GM12874 (cell line): Measurements from ENCODE around the gene GPRIN2.

Experiments used
- CTCF ChIP-seq: IDR thresholded peaks from 2 replicates; pipeline ENCODE4 v1.5.1; 2011; ENCODE audit warnings: low read depth, mild to moderate bottlenecking, control low read depth, low read length, moderate library complexity; ENCODE audit not compliant: insufficient read depth

Gene GPRIN2

DNA sequence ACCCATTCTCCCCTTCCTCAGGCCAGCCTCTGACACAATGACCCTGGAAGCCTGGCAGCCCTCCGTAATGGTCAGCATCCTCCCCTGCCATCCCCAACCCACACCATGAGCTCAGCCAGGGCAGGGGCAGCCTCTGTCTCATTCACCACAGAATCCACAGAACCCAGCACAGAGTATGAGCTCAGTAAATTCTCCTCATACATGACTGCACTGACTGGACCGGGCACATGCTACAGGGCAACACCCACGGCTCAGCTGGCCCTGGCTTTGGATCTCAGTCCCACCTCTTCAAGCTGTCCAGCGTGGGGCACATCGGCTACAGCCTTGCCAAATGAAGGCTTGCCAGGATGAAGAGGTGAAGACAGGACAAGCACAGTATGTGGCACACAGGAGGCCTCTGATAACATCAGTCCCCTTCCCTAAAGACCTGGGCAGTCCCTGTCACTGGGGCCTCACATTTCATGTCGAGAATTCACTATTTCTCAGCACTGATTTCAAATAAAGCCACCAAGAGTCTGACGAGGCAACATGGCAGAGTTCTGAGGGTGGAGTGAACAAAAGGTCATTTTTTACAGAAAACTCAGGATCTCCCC lies 7.9 kb downstream of the GPRIN2 start:
- TF ChIP-seq CTCF: no peak

GRCh38 chr10:46547541-46548497 lies 8.6 kb downstream of the GPRIN2 start:
- no peak for TF ChIP-seq CTCF

GRCh38 chr10:46546591-46547540 lies 9.6 kb downstream of the GPRIN2 start:
- TF ChIP-seq CTCF: no peak

DNA sequence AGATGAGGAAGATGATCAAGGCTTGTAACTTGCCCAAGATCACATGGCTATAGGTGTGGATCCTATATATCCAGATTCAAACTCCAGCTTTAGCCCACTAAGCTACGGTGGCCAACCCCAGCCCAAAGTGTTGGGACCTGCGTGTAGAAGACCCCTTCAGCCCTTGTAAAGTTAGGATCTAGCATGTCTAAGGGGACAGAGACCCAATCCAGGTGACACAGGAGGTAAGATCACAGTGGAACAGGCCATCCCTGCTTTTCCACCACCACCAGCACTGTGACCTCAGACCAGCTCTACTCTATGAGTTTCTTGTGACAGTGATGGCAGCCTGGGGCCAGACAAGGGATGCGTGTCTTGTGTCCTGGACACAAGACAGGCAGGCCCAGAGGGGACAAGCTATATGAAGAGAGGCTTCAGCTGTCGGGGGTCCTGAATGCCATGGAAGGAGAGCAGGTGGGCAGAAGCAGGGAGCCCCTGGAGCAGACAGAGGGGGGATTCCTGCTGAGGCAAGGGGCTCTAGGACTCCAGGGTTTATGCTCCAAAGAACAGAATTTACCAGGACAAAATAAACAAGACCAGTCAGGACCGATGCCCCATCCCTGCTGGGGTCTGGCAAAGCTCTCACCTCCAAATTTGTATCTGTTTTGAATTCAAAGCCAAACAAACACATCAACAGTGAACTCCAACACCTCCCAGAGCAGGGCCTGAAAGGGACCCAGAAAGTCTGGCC lies 10.4 kb downstream of the GPRIN2 start:
- no peak for TF ChIP-seq CTCF

DNA sequence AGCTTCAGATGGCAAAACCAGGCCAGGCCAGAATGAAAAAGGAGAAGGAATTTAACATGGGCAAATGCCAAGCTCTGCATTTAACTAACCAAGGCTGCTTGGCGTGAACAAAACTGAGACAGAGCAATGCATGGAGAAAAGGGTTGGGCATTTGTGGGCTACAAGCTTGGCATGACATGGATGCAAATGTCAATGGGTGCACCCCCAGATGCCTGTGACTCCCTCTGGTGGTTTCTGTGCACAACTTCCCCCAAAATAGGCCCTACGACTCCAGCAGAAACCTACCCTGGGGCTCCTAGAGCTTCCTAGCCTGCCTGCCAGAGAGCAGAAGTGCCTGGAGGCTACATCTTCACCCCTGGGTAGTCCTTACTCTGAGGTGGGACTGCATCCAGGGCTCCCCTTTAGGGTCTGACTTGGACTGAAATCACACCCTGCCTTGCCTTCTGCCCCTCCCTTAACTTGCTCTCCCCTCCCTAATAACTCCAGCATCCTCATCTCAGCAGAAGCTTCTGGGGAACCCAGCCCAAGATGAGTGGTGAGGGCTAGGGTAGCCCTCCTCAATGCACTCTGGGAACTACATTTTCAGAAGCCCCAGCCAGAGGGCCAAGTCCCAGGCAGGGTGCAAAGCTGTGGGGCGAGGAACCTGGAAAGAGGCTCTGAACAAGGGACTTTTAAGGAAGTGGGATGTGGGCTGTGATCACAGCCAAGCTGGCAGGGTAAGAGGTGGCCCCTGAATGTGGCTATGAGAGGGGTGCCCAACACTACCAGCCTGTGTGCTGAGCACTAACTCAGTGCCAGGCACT lies 11.3 kb downstream of the GPRIN2 start:
- peak; percentile 48 for TF ChIP-seq CTCF

DNA sequence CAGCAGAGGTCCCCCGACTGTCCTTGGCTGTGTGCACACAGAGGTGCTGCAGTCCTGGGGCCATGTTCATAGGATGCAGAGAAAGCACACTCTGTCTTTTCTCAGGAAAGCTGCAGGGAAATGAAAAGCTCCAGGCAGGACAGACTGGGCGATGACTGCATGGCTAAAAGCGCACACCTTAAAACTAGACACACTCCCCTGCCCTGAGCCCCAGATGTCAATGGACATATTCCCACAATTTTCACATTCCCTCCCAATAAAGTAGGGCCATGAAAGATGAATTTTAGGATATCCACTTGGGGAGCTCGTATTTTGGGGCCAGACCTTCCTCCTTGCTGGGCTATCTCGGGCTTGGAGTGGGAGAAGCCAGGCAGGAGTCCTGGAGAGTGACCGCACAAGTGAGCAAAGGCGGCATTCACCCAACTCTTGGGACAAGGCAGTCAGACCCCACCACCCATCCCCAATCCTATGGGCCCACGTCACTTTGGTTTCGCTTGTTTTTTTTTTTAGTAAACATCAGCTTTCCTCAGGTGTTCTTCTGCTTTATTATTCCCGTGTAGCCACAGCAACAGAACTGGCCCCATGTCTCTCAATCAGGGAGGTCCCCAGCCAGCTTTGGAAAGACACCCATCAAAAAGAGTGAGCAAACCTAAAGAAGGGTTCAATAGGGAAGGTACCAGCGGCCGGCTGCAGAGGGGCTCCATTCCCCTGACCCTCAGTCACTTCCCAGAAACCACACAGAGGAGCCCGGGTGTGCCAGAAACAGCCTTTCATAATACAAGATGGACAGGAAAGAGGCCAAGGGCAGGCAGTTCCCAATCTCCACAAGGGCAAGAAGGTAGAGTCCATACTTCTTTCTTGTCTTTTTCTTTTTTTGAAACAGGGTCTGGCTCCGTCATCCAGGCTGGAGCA lies 12.7 kb downstream of the GPRIN2 start:
- no peak for TF ChIP-seq CTCF
